PC-9 (cell line): ENCODE measurements around the gene SORCS2. TPM values are rescaled to one million over a fixed set of nuclear protein-coding genes. Genes with fewer than 3 reads are reported as not detected.

Source experiments
- BruUV-seq: library from RNA; stranded (reverse); fragments of 400-500 nt; replicated peaks from 2 replicates; lab custom pipeline; 2021; lab: Mats Ljungman, UMichigan
- CTCF ChIA-PET: fragments of 300-600 bp; sonication (Branson Sonifier 250); formaldehyde crosslinking; loops from one replicate; lab custom pipeline; 2022; ENCODE audit warnings: antibody characterized with exemption; lab: Charles Lee
- POLR2A ChIA-PET: fragments of 300-600 bp; sonication (Branson Sonifier 250); formaldehyde crosslinking; loops from one replicate; lab custom pipeline; 2022; ENCODE audit warnings: antibody characterized with exemption; ENCODE audit not compliant: unreplicated experiment; lab: Charles Lee
- DNase-seq, 2 experiments: peaks; one replicate each; pipeline versions ENCODE4 v3.0.0 to v3.0.0-alpha.2; 2015 to 2022; ENCODE audit warnings: mixed read lengths in 1 of 2
- H2AFZ ChIP-seq: fragments of 200-600 bp; sonication (generic); 2 replicates; pipeline ENCODE4 v1.8.1; 2017; ENCODE audit warnings: antibody characterized with exemption
- H3F3A ChIP-seq: fragments of 200-600 bp; sonication (generic); 2 replicates; pipeline ENCODE4 v1.8.1; 2017; ENCODE audit warnings: antibody characterized with exemption, mild to moderate bottlenecking, low read depth; ENCODE audit not compliant: insufficient read depth
- H3K27ac ChIP-seq: fragments of 200-600 bp; sonication (generic); 2 replicates; pipeline ENCODE4 v1.6.1; 2016; ENCODE audit warnings: mixed run types
- H3K27me3 ChIP-seq: fragments of 200-600 bp; sonication (generic); 2 replicates; pipeline ENCODE4 v1.6.1; 2016; ENCODE audit warnings: low read depth, mixed run types; ENCODE audit not compliant: insufficient read depth
- H3K36me3 ChIP-seq: fragments of 200-600 bp; sonication (generic); 2 replicates; pipeline ENCODE4 v1.6.1; 2016; ENCODE audit warnings: low read depth, mixed run types
- H3K4me1 ChIP-seq: fragments of 200-600 bp; sonication (generic); replicated peaks from 2 replicates; pipeline ENCODE4 v1.6.1; 2016; ENCODE audit warnings: mixed run types; ENCODE audit not compliant: insufficient read depth
- H3K4me2 ChIP-seq: fragments of 200-600 bp; sonication (generic); 2 replicates; pipeline ENCODE4 v1.6.1; 2017; ENCODE audit warnings: mixed run types
- H3K4me3 ChIP-seq: fragments of 200-600 bp; sonication (generic); 2 replicates; pipeline ENCODE4 v1.6.1; 2016; ENCODE audit warnings: mixed run types
- H3K79me2 ChIP-seq: fragments of 200-600 bp; sonication (generic); 2 replicates; pipeline ENCODE4 v1.6.1; 2017; ENCODE audit warnings: low read depth, mixed run types
- H3K9me2 ChIP-seq: fragments of 200-600 bp; sonication (generic); 2 replicates; pipeline ENCODE4 v1.8.1; 2017; ENCODE audit warnings: mild to moderate bottlenecking; ENCODE audit not compliant: insufficient read depth
- H3K9me3 ChIP-seq: fragments of 200-600 bp; sonication (generic); 2 replicates; pipeline ENCODE4 v1.8.1; 2016; ENCODE audit warnings: low read depth; ENCODE audit not compliant: insufficient read depth
- H4K20me1 ChIP-seq: fragments of 200-600 bp; sonication (generic); 2 replicates; pipeline ENCODE4 v1.8.1; 2017; ENCODE audit not compliant: insufficient read depth
- EZH2 ChIP-seq: fragments of 200-600 bp; sonication (generic); IDR thresholded peaks from 2 replicates; pipeline ENCODE4 v1.8.0; 2017; ENCODE audit warnings: antibody characterized with exemption, low read depth
- intact Hi-C: fragments of 100-400 bp; cut with micrococcal nuclease; formaldehyde crosslinking; loops from one replicate; pipeline ENCODE4 v1.10.0; 2022; ENCODE audit not compliant: unreplicated experiment
- total RNA-seq: library from RNA; stranded (reverse); gene quantifications from 2 replicates; pipeline ENCODE4 v1.2.3, GENCODE V29; 2021
- TF ChIP-seq, protein P1 (sequence below): fragments of 200-600 bp; sonication (generic); conservative IDR thresholded peaks from 2 replicates; pipeline ENCODE4 v1.6.1; 2017; ENCODE audit warnings: mixed run types, antibody characterized with exemption, mild to moderate bottlenecking, moderate library complexity

SORCS2 gene
- total RNA-seq, 1 experiment from 2014 or later = 25.8 TPM

GRCh38 chr4:7379719-7380118 is 187.4 kb downstream of the SORCS2 start:
- no peaks in the 10 kb centered on the region for H3K9me2 ChIP-seq
- H3F3A ChIP-seq = no peaks in the 10 kb centered on the region
- no peaks in the 10 kb centered on the region for H3K27me3 ChIP-seq
- TF ChIP-seq, protein P1, sequence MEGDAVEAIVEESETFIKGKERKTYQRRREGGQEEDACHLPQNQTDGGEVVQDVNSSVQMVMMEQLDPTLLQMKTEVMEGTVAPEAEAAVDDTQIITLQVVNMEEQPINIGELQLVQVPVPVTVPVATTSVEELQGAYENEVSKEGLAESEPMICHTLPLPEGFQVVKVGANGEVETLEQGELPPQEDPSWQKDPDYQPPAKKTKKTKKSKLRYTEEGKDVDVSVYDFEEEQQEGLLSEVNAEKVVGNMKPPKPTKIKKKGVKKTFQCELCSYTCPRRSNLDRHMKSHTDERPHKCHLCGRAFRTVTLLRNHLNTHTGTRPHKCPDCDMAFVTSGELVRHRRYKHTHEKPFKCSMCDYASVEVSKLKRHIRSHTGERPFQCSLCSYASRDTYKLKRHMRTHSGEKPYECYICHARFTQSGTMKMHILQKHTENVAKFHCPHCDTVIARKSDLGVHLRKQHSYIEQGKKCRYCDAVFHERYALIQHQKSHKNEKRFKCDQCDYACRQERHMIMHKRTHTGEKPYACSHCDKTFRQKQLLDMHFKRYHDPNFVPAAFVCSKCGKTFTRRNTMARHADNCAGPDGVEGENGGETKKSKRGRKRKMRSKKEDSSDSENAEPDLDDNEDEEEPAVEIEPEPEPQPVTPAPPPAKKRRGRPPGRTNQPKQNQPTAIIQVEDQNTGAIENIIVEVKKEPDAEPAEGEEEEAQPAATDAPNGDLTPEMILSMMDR = no peak
- TF ChIP-seq EZH2 = no peak
- intact Hi-C loops = no loop called here
- ChIA-PET POLR2A (no interaction called here), CTCF (no interaction called here)
- H3K27ac ChIP-seq = no peak overlapping the region
- no peaks in the 10 kb centered on the region for H3K9me3 ChIP-seq
- BruUV-seq = no TSS peak
- no peaks in the 10 kb centered on the region for H3K4me1 ChIP-seq
- H3K79me2 ChIP-seq = no peaks in the 10 kb centered on the region
- H3K4me2 ChIP-seq = no peak overlapping the region
- no peak overlapping the region for H3K4me3 ChIP-seq
- no peak overlapping the region for H2AFZ ChIP-seq
- DNase-seq = no peak
- no peaks in the 10 kb centered on the region for H4K20me1 ChIP-seq
- no peaks in the 10 kb centered on the region for H3K36me3 ChIP-seq

DNA sequence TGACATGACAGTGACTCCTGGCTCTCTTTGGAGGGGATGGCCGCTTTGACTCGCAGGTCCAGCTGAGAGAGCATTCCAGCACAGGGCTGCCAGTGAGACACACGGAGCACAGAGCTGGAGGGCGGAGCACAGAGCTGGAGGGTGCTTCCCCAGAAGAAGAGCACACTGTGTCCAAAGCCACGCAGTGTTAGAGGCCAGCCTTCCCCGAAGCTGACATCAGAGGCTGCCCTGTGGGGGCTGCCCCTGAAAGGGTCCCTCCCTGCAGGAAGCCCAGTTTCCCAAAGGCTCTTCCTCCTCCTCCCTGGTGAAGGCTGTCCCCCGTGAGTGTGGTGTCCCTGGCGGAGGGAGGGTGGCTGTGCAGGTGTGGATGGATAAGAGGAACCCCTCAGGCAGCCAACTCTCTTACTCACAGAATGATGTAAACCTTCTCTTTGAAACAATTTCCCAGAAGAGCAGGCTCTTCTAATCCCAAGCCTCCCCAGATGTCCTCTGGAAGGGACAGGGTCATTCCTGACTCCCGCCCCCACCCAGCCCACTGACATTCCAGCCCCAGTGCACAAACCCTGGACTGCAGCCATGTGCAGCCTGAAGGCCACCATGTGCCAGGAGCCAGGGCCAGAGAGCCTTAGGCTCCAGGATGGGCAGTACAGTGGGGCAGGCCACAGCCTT is 189.0 kb downstream of the SORCS2 start:
- intact Hi-C loops = no loop called here
- CTCF ChIA-PET = no interaction called here
- Histone ChIP-seq H4K20me1 (no peaks in the 10 kb centered on the region), H3K4me3 (no peak overlapping the region), H3K9me2 (no peaks in the 10 kb centered on the region), H3K27me3 (no peaks in the 10 kb centered on the region), H3K9me3 (no peaks in the 10 kb centered on the region), H3F3A (no peaks in the 10 kb centered on the region), H3K4me2 (no peak overlapping the region), H3K36me3 (no peaks in the 10 kb centered on the region), H2AFZ (no peak overlapping the region), H3K27ac (no peak overlapping the region), H3K4me1 (no peaks in the 10 kb centered on the region), H3K79me2 (no peaks in the 10 kb centered on the region)
- no TSS peak for BruUV-seq
- no peak for TF ChIP-seq EZH2
- TF ChIP-seq, protein P1 = no peak
- POLR2A ChIA-PET = interaction anchor here (0.5 kb wide), 1 partner anchor 544 kb away, joined by 4 read pairs; no protein-coding TSS in a partner anchor
- no peak for DNase-seq

- Histone ChIP-seq H3K4me2 (no peak overlapping the region), H3K79me2 (no peaks in the 10 kb centered on the region), H3K36me3 (no peaks in the 10 kb centered on the region), H4K20me1 (no peaks in the 10 kb centered on the region), H3K9me3 (no peaks in the 10 kb centered on the region), H3K27ac (no peak overlapping the region), H3K4me1 (no peaks in the 10 kb centered on the region), H2AFZ (no peak overlapping the region), H3K9me2 (no peaks in the 10 kb centered on the region), H3K4me3 (no peak overlapping the region), H3F3A (no peaks in the 10 kb centered on the region), H3K27me3 (no peaks in the 10 kb centered on the region)
- intact Hi-C loops = no loop called here
- TF ChIP-seq, protein P1 = no peak
- no peak for TF ChIP-seq EZH2
- ChIA-PET POLR2A (interaction anchor here (0.5 kb wide), 1 partner anchor 544 kb away, joined by 4 read pairs; no protein-coding TSS in a partner anchor), CTCF (no interaction called here)
- no peak for DNase-seq
- no TSS peak for BruUV-seq
These were observed 189.7 kb downstream of the SORCS2 start for GRCh38 chr4:7381890-7382633.
